ENCODE measurements around the gene RASGRF1. TPM values are rescaled to one million over a fixed set of nuclear protein-coding genes. Genes with fewer than 3 reads are reported as not detected.

RASGRF1 gene
- total RNA-seq, 1 experiment from 2014 or later: not detected

DNA sequence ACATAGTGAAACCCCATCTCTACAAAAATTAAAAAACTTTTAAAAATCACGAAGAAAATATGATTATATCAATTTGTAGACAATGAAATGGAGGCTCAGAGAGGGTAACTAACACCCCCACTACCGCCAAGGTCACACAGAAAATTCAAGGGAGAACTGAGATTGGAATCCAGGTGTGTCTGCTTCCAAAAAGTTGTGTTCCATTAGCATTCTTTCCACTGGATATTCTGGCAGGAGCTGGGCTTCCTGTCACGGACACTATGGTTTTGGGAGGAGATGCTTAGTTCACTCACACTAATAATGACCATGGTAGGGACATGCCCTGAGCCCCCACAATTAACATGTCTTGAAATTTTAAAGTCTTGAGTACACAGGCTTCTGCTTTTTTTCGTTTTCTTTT is 174.5 kb downstream of the RASGRF1 start:
- TF ChIP-seq EZH2 (IDR thresholded peaks at IDR 0.05; ENCODE audit: low read length, unreplicated experiment): no peak
- TF ChIP-seq EZH2phosphoT487 (IDR thresholded peaks at IDR 0.05; ENCODE audit: borderline replicate concordance, low read length): no peak
- TF ChIP-seq, protein P1, sequence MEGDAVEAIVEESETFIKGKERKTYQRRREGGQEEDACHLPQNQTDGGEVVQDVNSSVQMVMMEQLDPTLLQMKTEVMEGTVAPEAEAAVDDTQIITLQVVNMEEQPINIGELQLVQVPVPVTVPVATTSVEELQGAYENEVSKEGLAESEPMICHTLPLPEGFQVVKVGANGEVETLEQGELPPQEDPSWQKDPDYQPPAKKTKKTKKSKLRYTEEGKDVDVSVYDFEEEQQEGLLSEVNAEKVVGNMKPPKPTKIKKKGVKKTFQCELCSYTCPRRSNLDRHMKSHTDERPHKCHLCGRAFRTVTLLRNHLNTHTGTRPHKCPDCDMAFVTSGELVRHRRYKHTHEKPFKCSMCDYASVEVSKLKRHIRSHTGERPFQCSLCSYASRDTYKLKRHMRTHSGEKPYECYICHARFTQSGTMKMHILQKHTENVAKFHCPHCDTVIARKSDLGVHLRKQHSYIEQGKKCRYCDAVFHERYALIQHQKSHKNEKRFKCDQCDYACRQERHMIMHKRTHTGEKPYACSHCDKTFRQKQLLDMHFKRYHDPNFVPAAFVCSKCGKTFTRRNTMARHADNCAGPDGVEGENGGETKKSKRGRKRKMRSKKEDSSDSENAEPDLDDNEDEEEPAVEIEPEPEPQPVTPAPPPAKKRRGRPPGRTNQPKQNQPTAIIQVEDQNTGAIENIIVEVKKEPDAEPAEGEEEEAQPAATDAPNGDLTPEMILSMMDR (conservative IDR thresholded peaks at IDR 0.05; ENCODE audit: low read depth, low read length): no peak
- H3K79me2 ChIP-seq (ENCODE audit: low read length): no peaks in the 10 kb centered on the region
- no peaks in the 10 kb centered on the region for H3K27me3 ChIP-seq (ENCODE audit: low read length)
- peaks cover 6% of the 10 kb centered on the region for H3K36me3 ChIP-seq (ENCODE audit: low read depth, low read length)
- ChIA-PET POLR2A (ENCODE audit: unreplicated experiment) (no interaction called here), CTCF (no interaction called here)
- no peak overlapping the region for H3K4me3 ChIP-seq (ENCODE audit: low read length)
- no peaks in the 10 kb centered on the region for H3K9me2 ChIP-seq (replicated peaks; ENCODE audit: low read length)
- no TSS peak for BruUV-seq (replicated peaks)
- DNase-seq: no peak
- intact Hi-C loops (cut with micrococcal nuclease): loop anchor here (10.0 kb wide), 1 partner anchor 269 kb away; no protein-coding TSS in a partner anchor
- H3K4me1 ChIP-seq (ENCODE audit: insufficient read depth, low read length): no peaks in the 10 kb centered on the region
- no peaks in the 10 kb centered on the region for H4K20me1 ChIP-seq (ENCODE audit: low read length)
- H2AFZ ChIP-seq (ENCODE audit: low read length): no peak overlapping the region
- no peaks in the 10 kb centered on the region for H3K9me3 ChIP-seq (ENCODE audit: low read length)
- no peaks in the 10 kb centered on the region for H3F3A ChIP-seq (ENCODE audit: low read length, unreplicated experiment)
- ATAC-seq: no peak
- H3K4me2 ChIP-seq (ENCODE audit: low read length): no peak overlapping the region
- H3K9ac ChIP-seq (ENCODE audit: low read length): no peak overlapping the region
- no peak overlapping the region for H3K27ac ChIP-seq (ENCODE audit: low read length)

DNA sequence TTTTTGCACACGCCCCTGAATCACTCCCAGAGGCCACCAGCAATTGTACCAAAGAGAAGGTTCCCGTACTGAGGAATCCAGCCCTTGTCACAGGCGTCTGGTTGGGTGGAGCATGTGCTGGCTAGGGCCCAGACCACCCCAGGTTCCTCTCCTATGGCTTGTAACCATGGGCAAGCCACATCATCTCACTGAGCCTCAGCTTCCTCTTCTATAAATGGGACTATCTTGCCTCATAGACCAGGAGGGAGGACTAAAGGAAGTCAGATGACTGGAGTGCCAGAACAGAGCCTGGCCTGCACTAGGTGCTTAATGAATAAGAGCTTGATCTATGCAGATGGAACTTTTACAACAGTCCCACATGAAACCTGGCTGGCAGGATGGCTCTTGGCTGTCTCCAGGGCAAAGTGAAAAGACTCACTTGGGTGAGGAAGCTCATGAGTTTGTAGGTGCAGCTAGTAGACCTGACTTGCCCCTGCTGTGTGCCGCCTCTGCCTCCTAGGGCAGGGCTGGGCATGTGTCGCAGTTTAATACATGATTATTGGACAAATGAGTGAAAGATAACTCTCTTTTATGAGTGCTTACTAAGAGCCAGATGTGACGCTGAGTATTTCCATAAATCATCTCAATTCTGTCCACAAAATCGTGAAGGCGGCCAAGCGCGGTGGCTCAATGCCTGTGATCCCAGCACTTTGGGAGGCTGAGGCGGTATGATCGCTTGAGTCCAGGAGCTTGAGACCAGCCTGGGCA is 175.1 kb downstream of the RASGRF1 start:
- H3K9me2 ChIP-seq (replicated peaks; ENCODE audit: low read length): no peaks in the 10 kb centered on the region

More for the DNA sequence above, 175.1 kb downstream of the RASGRF1 start:
- H3K4me2 ChIP-seq (ENCODE audit: low read length): no peak overlapping the region
- H3K9ac ChIP-seq (ENCODE audit: low read length): no peak overlapping the region
- H3K27ac ChIP-seq (ENCODE audit: low read length): no peak overlapping the region
- no peaks in the 10 kb centered on the region for H3K4me1 ChIP-seq (ENCODE audit: insufficient read depth, low read length)
- no peaks in the 10 kb centered on the region for H3K79me2 ChIP-seq (ENCODE audit: low read length)
- intact Hi-C loops (cut with micrococcal nuclease): loop anchor here (10.0 kb wide), 1 partner anchor 269 kb away; no protein-coding TSS in a partner anchor
- no peaks in the 10 kb centered on the region for H4K20me1 ChIP-seq (ENCODE audit: low read length)
- DNase-seq: no peak
- TF ChIP-seq EZH2 (IDR thresholded peaks at IDR 0.05; ENCODE audit: low read length, unreplicated experiment) (no peak), EZH2phosphoT487 (IDR thresholded peaks at IDR 0.05; ENCODE audit: borderline replicate concordance, low read length) (no peak)
- TF ChIP-seq, protein P1 (conservative IDR thresholded peaks at IDR 0.05; ENCODE audit: low read depth, low read length): no peak
- POLR2A ChIA-PET (ENCODE audit: unreplicated experiment): no interaction called here
- BruUV-seq (replicated peaks): no TSS peak
- H3F3A ChIP-seq (ENCODE audit: low read length, unreplicated experiment): no peaks in the 10 kb centered on the region
- ATAC-seq: no peak; the same call in 1 of the 2 replicates
- H2AFZ ChIP-seq (ENCODE audit: low read length): no peak overlapping the region
- no peaks in the 10 kb centered on the region for H3K9me3 ChIP-seq (ENCODE audit: low read length)
- peaks cover 6% of the 10 kb centered on the region for H3K36me3 ChIP-seq (ENCODE audit: low read depth, low read length)
- CTCF ChIA-PET: no interaction called here
- no peak overlapping the region for H3K4me3 ChIP-seq (ENCODE audit: low read length)
- no peaks in the 10 kb centered on the region for H3K27me3 ChIP-seq (ENCODE audit: low read length)
